ENCODE measurements around the gene HVCN1. TPM values are rescaled to one million over a fixed set of nuclear protein-coding genes. Genes with fewer than 3 reads are reported as not detected.

Gene HVCN1
- total and polyA plus RNA-seq, 10 donors = 46.9 to 114 (median 69.0) TPM

DNA sequence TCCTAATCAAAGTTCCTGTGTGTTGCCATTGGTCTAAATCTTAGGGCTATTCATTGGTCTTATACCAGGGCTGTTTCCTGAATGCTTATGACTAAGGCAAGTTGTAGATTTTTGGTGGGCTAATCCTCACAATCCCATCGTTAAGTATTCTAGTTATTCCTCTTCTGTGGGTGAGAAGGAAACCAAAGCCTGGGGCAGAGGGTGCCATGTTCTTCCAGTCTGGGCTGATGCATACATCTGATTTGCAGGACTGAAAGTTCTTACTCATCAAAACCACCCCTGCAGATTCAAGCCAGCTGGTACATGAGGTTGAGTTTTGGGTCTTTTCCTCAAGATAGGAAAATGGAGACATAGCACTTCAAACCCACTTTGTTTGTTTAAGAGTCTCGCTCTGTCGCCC, 28.1 kb upstream of the HVCN1 start:
- WGBS, 5 donors = 88 to 94% (median 91%) methylated on average over 3 of the region's 3 CpGs
- H3K27me3 ChIP-seq (replicated peaks in 1 of 7) = no peaks in the 10 kb centered on the region
- intact Hi-C loops (cut with DNase I; ENCODE audit: low total_unique reads) = no loop called here
- H3K9me3 ChIP-seq = no peaks in the 10 kb centered on the region
- H3K27ac ChIP-seq = peak overlapping the region in 2 of 8 donors; percentile 43 to 68
- H3K4me1 ChIP-seq = peaks cover 0 to 24% (median 0%) of the 10 kb centered on the region in 6 donors
- TF ChIP-seq CTCF (IDR thresholded peaks at IDR 0.05 in 8 of 11, conservative IDR thresholded peaks at IDR 0.05 in 3 of 11) (no peak), POLR2AphosphoS5 (IDR thresholded peaks at IDR 0.05) (no peak), POLR2A (IDR thresholded peaks at IDR 0.05) (no peak)
- H3K4me3 ChIP-seq = no peak overlapping the region
- no peak for DNase-seq
- peaks cover 0 to 64% (median 45%) of the 10 kb centered on the region in 6 donors for H3K36me3 ChIP-seq

GRCh38 chr12:110708917-110709316, 20.0 kb upstream of the HVCN1 start:
- Histone ChIP-seq H3K4me3 (no peak overlapping the region), H3K36me3 (peaks cover 0 to 8% (median 0%) of the 10 kb centered on the region in 6 donors)
- no peak for TF ChIP-seq POLR2AphosphoS5 (IDR thresholded peaks at IDR 0.05)
- TF ChIP-seq POLR2A (IDR thresholded peaks at IDR 0.05) = no peak
- no peak for TF ChIP-seq CTCF (IDR thresholded peaks at IDR 0.05 in 8 of 11, conservative IDR thresholded peaks at IDR 0.05 in 3 of 11)

GRCh38 chr12:110705309-110705708, 16.4 kb upstream of the HVCN1 start:
- H3K9me3 ChIP-seq = no peaks in the 10 kb centered on the region
- intact Hi-C loops (cut with DNase I; ENCODE audit: low total_unique reads) = loop anchor here (10.0 kb wide), 1 partner anchor 191 kb away; no protein-coding TSS in a partner anchor
- H3K36me3 ChIP-seq = peaks cover 0 to 4% (median 0%) of the 10 kb centered on the region in 6 donors
- 63 to 88% (median 74%) methylated on average over 3 of the region's 3 CpGs for WGBS, 5 donors
- no peaks in the 10 kb centered on the region for H3K4me1 ChIP-seq
- DNase-seq = no peak
- no peak overlapping the region for H3K4me3 ChIP-seq
- no peak for TF ChIP-seq POLR2AphosphoS5 (IDR thresholded peaks at IDR 0.05)
- no peak for TF ChIP-seq POLR2A (IDR thresholded peaks at IDR 0.05)
- no peak for TF ChIP-seq CTCF (IDR thresholded peaks at IDR 0.05 in 8 of 11, conservative IDR thresholded peaks at IDR 0.05 in 3 of 11)
- H3K27me3 ChIP-seq (replicated peaks in 1 of 7) = no peaks in the 10 kb centered on the region
- H3K27ac ChIP-seq = no peak overlapping the region

More at GRCh38 chr12:110708917-110709316, 20.0 kb upstream of the HVCN1 start:
- H3K27me3 ChIP-seq (replicated peaks in 1 of 7) = no peaks in the 10 kb centered on the region
- no peaks in the 10 kb centered on the region for H3K4me1 ChIP-seq
- intact Hi-C loops (cut with DNase I; ENCODE audit: low total_unique reads) = loop anchor here (10.0 kb wide), 1 partner anchor 194 kb away; no protein-coding TSS in a partner anchor
- no peak overlapping the region for H3K27ac ChIP-seq
- no peaks in the 10 kb centered on the region for H3K9me3 ChIP-seq
- DNase-seq = no peak
- 96 to 100% (median 98%) methylated on average over 4 of the region's 4 CpGs for WGBS, 5 donors

- WGBS, 5 donors = 47 to 54% (median 48%) methylated on average over 5 of the region's 5 CpGs
- no peak for TF ChIP-seq POLR2AphosphoS5 (IDR thresholded peaks at IDR 0.05)
- no peak for TF ChIP-seq CTCF (IDR thresholded peaks at IDR 0.05 in 8 of 11, conservative IDR thresholded peaks at IDR 0.05 in 3 of 11)
- TF ChIP-seq POLR2A (IDR thresholded peaks at IDR 0.05) = no peak
- intact Hi-C loops (cut with DNase I; ENCODE audit: low total_unique reads) = loop anchor here (10.0 kb wide), 1 partner anchor 190 kb away; no protein-coding TSS in a partner anchor
Measured at GRCh38 chr12:110704750-110705149, 15.8 kb upstream of the HVCN1 start.

More at GRCh38 chr12:110704750-110705149, 15.8 kb upstream of the HVCN1 start:
- DNase-seq = no peak
- peaks cover 0 to 4% (median 0%) of the 10 kb centered on the region in 6 donors for H3K36me3 ChIP-seq
- H3K27me3 ChIP-seq (replicated peaks in 1 of 7) = no peaks in the 10 kb centered on the region
- H3K27ac ChIP-seq = no peak overlapping the region
- no peak overlapping the region for H3K4me3 ChIP-seq
- H3K9me3 ChIP-seq = no peaks in the 10 kb centered on the region
- no peaks in the 10 kb centered on the region for H3K4me1 ChIP-seq
